ENCODE results near the gene HOPX. TPM values are rescaled to one million over a fixed set of nuclear protein-coding genes. Genes with fewer than 3 reads are reported as not detected.
"Not testable (repeated sequence)": the region's sequence is repeated elsewhere in the genome, so short reads cannot be mapped to it uniquely, and the experiment has no call there.

The HOPX gene, protein sequence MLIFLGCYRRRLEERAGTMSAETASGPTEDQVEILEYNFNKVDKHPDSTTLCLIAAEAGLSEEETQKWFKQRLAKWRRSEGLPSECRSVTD
- 0.44 and 1.0 TPM in 2 replicates for total RNA-seq (2012; rRNA removed)

DNA sequence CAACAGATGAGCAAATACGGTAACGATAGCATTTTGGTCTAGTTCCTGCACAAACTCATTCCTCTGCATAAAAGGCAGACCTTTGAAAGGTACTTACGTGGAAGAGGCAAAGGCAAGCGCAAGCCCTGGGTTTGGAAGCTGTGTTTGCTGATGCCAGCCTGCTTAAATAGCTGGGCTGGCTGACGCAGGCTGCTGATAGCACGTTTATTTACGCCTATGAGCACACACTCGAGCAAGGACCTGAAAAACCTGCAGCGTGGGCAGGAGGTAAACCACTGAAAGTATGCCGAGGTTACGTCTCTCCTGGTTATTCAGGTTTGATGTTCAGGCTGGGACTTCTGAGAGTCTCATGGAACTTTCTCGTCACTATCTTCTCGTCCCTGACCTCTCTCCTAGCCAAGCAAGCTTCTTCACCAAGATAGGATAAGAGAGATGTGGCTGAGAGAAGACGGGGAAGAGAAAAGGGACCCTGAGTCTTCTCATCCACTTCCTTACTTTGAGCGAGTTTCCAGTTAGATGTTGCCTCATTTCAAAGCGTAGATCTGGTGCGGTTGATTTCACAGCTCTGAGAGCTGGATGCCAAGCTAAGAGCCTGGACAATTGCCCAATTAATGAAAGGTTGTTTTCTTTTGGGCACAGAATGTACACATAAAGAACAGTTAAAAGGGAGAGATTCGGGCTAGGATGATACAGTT lies at the start of gene HOPX:
HOPX (minus strand) TSS at position 139 of the 695 bp plus-strand sequence. CDS start 23,480 bp downstream, outside the sequence.
- H3K9ac ChIP-seq (ENCODE audit: low read depth, low read length): no peak within 1 kb of the TSS
- H3K4me2 ChIP-seq (ENCODE audit: low read length): peak within 1 kb of the TSS; percentile 59
- H3K27me3 ChIP-seq (ENCODE audit: control insufficient read depth, insufficient read depth, low read length): peaks cover 12% of the 10 kb centered on the region

DNA sequence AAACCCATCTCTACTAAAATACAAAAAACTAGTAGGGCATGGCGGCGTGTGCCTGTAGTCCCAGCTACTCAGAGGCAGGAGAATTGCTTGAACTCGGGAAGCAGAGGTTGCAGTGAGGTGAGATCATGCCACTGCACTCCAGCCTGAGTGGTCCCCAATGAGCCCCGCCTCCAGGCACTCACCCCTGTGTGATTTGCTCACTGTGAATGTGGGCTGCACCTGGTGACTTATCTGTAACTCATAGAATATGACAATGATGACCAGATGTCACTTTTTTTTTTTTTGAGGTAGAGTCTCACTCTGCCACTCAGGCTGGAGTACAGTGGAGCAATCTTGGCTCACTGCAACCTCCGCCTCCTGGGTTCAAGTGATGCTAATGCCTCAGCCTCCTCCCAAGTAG lies 49.0 kb upstream of the HOPX start:
- no peaks in the 10 kb centered on the region for H3K27me3 ChIP-seq (ENCODE audit: control insufficient read depth, insufficient read depth, low read length)
- no peak overlapping the region for H3K4me3 ChIP-seq (ENCODE audit: low read length)
- H3K4me1 ChIP-seq (ENCODE audit: control insufficient read depth, insufficient read depth, low read length): peaks cover 32% of the 10 kb centered on the region
- H3K36me3 ChIP-seq (ENCODE audit: insufficient read depth, low read length): no peaks in the 10 kb centered on the region
- no peak overlapping the region for H3K4me2 ChIP-seq (ENCODE audit: low read length)
- H3K9ac ChIP-seq (ENCODE audit: low read depth, low read length): no peak overlapping the region
- no peaks in the 10 kb centered on the region for H3K9me3 ChIP-seq (replicated peaks; ENCODE audit: low read length)

More for the DNA sequence above, at the start of gene HOPX:
- Histone ChIP-seq H3K4me1 (ENCODE audit: control insufficient read depth, insufficient read depth, low read length) (peaks cover 25% of the 10 kb centered on the region), H3K9me3 (replicated peaks; ENCODE audit: low read length) (no peaks in the 10 kb centered on the region), H3K4me3 (ENCODE audit: low read length) (no peak within 1 kb of the TSS), H3K36me3 (ENCODE audit: insufficient read depth, low read length) (no peaks in the 10 kb centered on the region)

DNA sequence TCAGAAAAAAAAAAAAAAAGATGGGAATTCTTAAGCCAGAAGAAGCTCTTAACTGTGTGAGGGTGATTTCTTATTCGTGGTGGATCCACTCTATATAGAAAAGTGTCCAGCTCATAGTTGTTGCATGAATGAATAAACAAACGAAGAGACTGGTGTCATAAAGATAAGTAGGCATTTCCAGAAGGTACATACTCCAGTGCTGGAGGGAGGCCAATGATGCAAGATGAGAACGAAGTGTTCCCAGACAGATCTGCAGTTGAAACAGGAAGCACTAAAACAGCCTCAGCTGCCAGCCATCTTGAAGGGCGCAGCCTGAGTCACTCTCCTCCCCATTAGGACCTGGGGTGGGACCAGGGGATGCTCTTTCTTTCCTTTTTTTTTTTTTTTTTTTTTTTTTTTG lies 47.4 kb upstream of the HOPX start:
- Histone ChIP-seq H3K9ac (ENCODE audit: low read depth, low read length) (peak overlapping the region; percentile 12), H3K9me3 (replicated peaks; ENCODE audit: low read length) (no peaks in the 10 kb centered on the region), H3K36me3 (ENCODE audit: insufficient read depth, low read length) (no peaks in the 10 kb centered on the region), H3K4me1 (ENCODE audit: control insufficient read depth, insufficient read depth, low read length) (peaks cover 33% of the 10 kb centered on the region), H3K27me3 (ENCODE audit: control insufficient read depth, insufficient read depth, low read length) (no peaks in the 10 kb centered on the region), H3K4me2 (ENCODE audit: low read length) (no peak overlapping the region), H3K4me3 (ENCODE audit: low read length) (no peak overlapping the region)

DNA sequence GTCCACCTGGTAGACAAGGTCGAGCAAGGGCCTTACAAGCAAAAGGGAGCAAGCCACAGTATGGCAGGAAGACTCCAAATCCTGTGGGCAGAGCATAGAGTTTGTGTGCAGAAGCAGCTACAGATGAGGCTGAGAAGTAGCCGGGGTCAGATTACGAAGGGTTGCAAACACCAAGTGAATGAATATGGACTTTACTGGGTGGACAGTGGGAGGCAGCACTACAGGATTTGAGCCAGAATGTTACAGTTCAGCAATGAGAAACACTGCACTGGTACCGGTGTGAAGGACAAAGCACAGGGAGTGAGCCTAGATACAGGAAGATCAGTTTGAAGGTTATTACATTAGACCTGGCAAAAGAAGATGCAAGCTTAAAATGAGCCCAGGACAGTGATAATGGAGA lies 46.1 kb upstream of the HOPX start:
- Histone ChIP-seq H3K4me3 (ENCODE audit: low read length) (no peak overlapping the region), H3K4me2 (ENCODE audit: low read length) (no peak overlapping the region), H3K4me1 (ENCODE audit: control insufficient read depth, insufficient read depth, low read length) (peaks cover 36% of the 10 kb centered on the region), H3K9me3 (replicated peaks; ENCODE audit: low read length) (no peaks in the 10 kb centered on the region), H3K9ac (ENCODE audit: low read depth, low read length) (no peak overlapping the region), H3K27me3 (ENCODE audit: control insufficient read depth, insufficient read depth, low read length) (no peaks in the 10 kb centered on the region), H3K36me3 (ENCODE audit: insufficient read depth, low read length) (no peaks in the 10 kb centered on the region)

DNA sequence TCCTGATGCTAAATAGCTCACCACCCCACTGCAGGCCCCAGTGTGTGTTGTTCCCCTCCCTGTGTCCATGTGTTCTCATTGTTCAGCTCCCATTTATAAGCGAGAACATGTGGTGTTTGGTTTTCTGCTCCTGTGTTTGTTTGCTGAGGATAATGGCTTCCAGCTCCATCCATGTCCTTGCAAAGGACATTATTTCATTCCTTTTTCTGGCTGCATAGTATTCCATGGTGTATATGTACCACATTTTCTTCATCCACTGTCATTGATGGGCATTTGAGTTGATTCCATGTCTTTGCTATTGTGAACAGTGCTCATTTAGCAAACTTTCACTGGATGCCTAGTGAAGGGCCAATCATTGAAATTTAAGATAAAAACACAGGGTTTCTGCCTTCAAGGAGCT lies 45.5 kb upstream of the HOPX start:
- H3K4me1 ChIP-seq (ENCODE audit: control insufficient read depth, insufficient read depth, low read length): peaks cover 30% of the 10 kb centered on the region
- not testable (repeated sequence) for H3K27me3 ChIP-seq (ENCODE audit: control insufficient read depth, insufficient read depth, low read length); H3K4me2 ChIP-seq (ENCODE audit: low read length); H3K9me3 ChIP-seq (replicated peaks; ENCODE audit: low read length); H3K9ac ChIP-seq (ENCODE audit: low read depth, low read length); H3K4me3 ChIP-seq (ENCODE audit: low read length); H3K36me3 ChIP-seq (ENCODE audit: insufficient read depth, low read length)

DNA sequence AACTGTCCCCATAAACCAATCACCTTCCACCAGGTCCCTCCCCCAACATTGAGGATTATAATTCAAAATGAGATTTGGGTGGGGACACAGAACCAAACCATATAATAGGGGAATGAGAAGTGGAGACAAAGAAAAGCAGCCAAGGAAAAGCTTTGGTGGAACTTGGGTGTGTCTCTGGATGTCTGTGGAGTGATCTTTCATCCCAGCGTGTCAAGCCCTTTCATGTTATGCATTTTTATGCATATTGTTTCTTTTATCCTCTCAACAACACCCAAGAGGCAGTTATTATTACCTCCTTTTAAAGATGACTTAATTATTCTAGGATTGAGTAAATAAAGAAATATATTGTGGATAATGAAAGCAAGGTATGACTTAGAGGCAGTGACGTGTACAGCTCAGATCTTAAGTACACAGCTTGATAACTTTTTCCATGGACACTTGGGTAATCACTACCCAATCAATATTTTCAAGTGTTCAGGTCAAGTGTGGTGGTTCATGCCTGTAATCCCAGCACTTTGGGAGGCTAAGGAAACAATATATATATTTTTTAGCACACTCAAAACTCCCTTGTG lies 42.6 kb upstream of the HOPX start:
- Histone ChIP-seq H3K9me3 (replicated peaks; ENCODE audit: low read length) (no peaks in the 10 kb centered on the region), H3K4me3 (ENCODE audit: low read length) (no peak overlapping the region), H3K4me2 (ENCODE audit: low read length) (no peak overlapping the region), H3K9ac (ENCODE audit: low read depth, low read length) (no peak overlapping the region), H3K36me3 (ENCODE audit: insufficient read depth, low read length) (no peaks in the 10 kb centered on the region), H3K27me3 (ENCODE audit: control insufficient read depth, insufficient read depth, low read length) (no peaks in the 10 kb centered on the region), H3K4me1 (ENCODE audit: control insufficient read depth, insufficient read depth, low read length) (peaks cover 22% of the 10 kb centered on the region)

DNA sequence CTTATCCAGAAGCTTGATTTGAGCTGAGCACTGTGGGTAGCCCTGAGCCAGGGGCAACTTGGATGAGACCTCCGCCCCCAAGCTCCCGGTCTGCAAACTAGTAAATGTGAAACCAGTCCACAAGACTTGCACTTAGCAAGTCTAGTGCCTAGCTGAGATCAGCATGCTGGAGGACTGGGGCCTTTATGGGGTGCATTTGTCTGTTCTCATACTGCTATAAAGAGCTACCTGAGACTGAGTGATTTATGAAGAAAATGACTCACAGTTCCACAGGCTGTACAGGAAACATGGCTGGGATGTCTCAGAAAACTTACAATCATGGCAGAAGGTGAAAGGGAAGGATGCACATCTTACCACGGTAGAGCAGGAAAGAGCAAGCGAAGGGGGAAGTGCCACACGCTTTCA lies 42.1 kb upstream of the HOPX start:
- H3K4me1 ChIP-seq (ENCODE audit: control insufficient read depth, insufficient read depth, low read length): peaks cover 20% of the 10 kb centered on the region
- no peaks in the 10 kb centered on the region for H3K9me3 ChIP-seq (replicated peaks; ENCODE audit: low read length)
- no peaks in the 10 kb centered on the region for H3K36me3 ChIP-seq (ENCODE audit: insufficient read depth, low read length)
- no peak overlapping the region for H3K4me3 ChIP-seq (ENCODE audit: low read length)
- no peak overlapping the region for H3K4me2 ChIP-seq (ENCODE audit: low read length)
- no peak overlapping the region for H3K9ac ChIP-seq (ENCODE audit: low read depth, low read length)
- no peaks in the 10 kb centered on the region for H3K27me3 ChIP-seq (ENCODE audit: control insufficient read depth, insufficient read depth, low read length)

DNA sequence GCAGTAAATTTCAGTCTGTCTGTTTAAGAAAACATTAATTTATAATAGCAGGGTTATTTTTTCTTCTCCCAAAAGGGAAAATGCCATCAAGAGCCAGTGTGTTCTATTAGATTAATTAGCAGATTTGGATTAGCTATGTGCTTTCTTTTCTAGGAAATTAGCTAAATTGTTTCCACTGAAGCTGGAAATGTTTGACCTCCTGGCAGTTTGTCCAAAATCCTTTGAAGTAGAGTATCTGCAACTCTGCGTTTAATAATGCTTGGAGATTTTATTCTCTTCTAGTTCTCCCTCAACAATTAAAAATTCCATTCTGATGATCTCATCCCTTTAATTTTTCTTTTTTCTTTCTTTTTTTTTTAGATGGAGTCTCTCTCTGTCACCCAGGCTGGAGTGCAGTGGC lies 27.1 kb upstream of the HOPX start:
- Histone ChIP-seq H3K9ac (ENCODE audit: low read depth, low read length) (no peak overlapping the region), H3K4me1 (ENCODE audit: control insufficient read depth, insufficient read depth, low read length) (peaks cover 10% of the 10 kb centered on the region), H3K4me2 (ENCODE audit: low read length) (no peak overlapping the region)

DNA sequence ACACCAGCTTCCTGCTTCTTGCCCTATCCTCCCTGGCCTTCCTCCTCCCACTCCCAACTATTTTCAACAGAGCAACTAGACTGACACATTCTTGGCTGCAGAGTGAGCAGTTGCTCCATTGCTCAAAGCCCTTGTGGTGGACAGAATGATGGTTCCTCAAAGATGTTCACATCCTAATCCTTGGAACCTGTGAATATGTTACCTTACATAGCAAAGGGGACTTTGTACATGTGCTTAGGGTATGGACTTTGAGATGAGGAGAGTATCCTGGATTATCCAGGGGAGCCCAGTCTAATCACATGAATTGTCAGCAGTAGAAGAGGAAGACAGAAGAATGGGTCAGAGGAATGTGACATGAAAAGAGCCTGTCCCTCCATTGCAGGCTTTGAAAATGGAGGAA lies 24.9 kb upstream of the HOPX start:
- no peaks in the 10 kb centered on the region for H3K9me3 ChIP-seq (replicated peaks; ENCODE audit: low read length)
- H3K4me1 ChIP-seq (ENCODE audit: control insufficient read depth, insufficient read depth, low read length): peaks cover 10% of the 10 kb centered on the region
- H3K4me2 ChIP-seq (ENCODE audit: low read length): no peak overlapping the region
- H3K9ac ChIP-seq (ENCODE audit: low read depth, low read length): no peak overlapping the region
- no peaks in the 10 kb centered on the region for H3K36me3 ChIP-seq (ENCODE audit: insufficient read depth, low read length)
- no peak overlapping the region for H3K4me3 ChIP-seq (ENCODE audit: low read length)
- no peaks in the 10 kb centered on the region for H3K27me3 ChIP-seq (ENCODE audit: control insufficient read depth, insufficient read depth, low read length)

More for the DNA sequence above, 27.1 kb upstream of the HOPX start:
- Histone ChIP-seq H3K4me3 (ENCODE audit: low read length) (no peak overlapping the region), H3K9me3 (replicated peaks; ENCODE audit: low read length) (no peaks in the 10 kb centered on the region), H3K36me3 (ENCODE audit: insufficient read depth, low read length) (no peaks in the 10 kb centered on the region), H3K27me3 (ENCODE audit: control insufficient read depth, insufficient read depth, low read length) (no peaks in the 10 kb centered on the region)

DNA sequence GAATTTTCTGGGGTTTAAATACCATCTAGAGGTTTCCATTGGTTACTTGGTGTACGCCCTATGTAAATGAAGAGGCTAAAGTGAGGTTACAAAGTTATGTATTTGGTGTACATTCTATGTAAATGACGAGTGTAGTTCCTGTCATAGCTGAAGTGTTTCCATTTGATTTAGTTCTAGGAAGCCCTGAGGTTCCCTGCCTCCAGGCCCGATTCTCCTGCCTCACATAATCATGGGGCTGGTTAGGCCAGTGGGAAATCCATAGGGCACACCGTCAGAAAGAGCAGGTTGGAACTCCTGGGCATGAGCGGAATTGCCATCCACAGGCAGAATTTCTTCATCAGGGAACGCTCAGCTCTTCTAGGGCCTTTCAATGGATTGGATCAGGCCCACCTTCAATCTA lies 24.2 kb upstream of the HOPX start:
- no peaks in the 10 kb centered on the region for H3K9me3 ChIP-seq (replicated peaks; ENCODE audit: low read length)
- no peaks in the 10 kb centered on the region for H3K36me3 ChIP-seq (ENCODE audit: insufficient read depth, low read length)
- H3K4me3 ChIP-seq (ENCODE audit: low read length): no peak overlapping the region
- H3K4me1 ChIP-seq (ENCODE audit: control insufficient read depth, insufficient read depth, low read length): peaks cover 10% of the 10 kb centered on the region
- H3K9ac ChIP-seq (ENCODE audit: low read depth, low read length): no peak overlapping the region
- no peaks in the 10 kb centered on the region for H3K27me3 ChIP-seq (ENCODE audit: control insufficient read depth, insufficient read depth, low read length)
- no peak overlapping the region for H3K4me2 ChIP-seq (ENCODE audit: low read length)

DNA sequence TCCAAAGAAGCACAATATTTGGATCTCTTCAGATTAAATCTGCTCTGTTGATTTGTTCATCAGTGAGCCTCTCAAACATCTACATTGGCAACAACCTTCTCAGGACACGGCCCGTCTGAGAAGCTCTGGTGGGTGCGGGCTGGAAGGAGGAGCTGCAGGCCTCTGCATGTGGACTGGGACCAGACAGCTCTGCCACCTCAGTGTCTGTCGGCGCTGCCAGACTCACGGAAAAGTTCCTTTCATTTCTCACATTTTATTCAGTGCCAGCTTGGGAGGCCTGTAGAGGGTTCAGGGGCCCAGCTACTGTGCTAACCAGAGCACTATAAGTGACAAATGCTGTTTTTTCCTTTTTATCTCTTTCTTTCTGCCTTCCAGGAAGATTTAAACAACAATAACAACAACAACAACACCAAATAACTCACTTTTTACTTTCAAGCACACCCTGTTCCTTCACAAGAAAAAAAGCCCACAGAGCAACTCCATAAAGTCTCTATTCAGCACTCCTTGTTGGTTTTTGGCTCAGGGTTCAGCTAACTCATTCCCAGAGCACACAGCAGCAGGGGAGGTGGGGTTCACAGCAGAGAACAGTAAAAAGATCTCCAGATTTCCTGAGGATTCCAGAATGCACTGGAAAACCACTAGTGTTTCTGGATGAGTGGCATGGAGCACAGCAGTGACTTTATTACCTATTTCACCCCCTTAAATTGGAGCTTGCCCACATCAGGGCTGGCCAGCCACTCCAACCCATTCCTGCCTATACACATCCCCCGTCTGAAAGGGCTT lies 23.2 kb upstream of the HOPX start:
- Histone ChIP-seq H3K4me1 (ENCODE audit: control insufficient read depth, insufficient read depth, low read length) (peaks cover 10% of the 10 kb centered on the region), H3K4me2 (ENCODE audit: low read length) (peak overlapping the region; percentile 59), H3K9ac (ENCODE audit: low read depth, low read length) (peak overlapping the region; percentile 59), H3K4me3 (ENCODE audit: low read length) (peak overlapping the region; percentile 25), H3K27me3 (ENCODE audit: control insufficient read depth, insufficient read depth, low read length) (no peaks in the 10 kb centered on the region), H3K9me3 (replicated peaks; ENCODE audit: low read length) (no peaks in the 10 kb centered on the region), H3K36me3 (ENCODE audit: insufficient read depth, low read length) (no peaks in the 10 kb centered on the region)
